Stimulated activated CD8-positive, alpha-beta memory T cell treated with anti-CD3 and anti-CD28 coated beads, Interleukin-4, amount 100 ng/mL, for 24 hours (primary cell): ENCODE measurements around the gene PCK1.

ENCODE experiments used
- DNase-seq: peaks from one replicate; pipeline ENCODE4 v3.0.0-alpha.2; 2020; ENCODE audit warnings: low read depth

Gene PCK1

DNA sequence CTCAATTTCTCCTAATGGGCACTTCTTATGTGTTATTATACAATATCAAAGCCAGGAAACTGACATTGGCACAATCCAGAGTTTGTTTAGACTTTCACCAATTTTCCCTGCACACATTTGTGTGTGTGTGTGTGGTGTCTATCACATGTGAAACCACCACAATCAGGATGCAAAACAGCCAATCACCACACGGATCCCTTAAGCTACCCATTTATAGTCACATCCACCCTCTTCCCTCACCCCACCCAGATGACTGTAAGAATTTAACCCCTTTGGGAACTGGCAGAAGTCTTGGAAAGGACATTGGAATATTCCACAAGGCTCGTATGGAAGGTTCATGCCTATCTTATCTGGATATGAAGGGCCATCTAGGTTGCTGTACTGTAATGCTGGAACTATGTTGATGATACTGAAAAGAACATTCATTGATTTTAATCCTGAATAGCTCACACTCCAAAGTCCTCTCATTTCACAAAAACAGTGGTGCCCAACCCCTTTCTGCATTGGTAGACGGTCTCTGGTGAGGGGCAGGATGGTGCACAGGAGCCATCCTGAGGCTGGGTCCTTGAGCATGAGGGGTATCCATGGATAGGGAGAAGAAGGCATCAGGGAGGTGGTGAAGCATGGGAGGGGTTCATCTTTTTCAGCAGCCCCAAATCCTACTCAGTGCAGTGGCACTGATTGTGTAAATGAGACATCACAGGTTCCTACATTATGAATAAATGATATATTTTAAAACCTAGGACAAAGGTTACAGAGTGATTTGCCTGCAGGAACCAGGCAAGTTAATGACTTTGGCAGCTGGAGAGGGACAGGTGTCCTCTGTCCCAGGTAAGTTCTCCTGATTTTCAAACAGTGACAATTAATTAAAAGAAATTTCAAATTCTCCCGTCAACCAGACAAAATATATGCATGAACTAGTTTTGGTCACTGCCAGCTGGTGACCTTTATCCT is 23.9 kb upstream of the PCK1 start:
- no peak for DNase-seq

DNA sequence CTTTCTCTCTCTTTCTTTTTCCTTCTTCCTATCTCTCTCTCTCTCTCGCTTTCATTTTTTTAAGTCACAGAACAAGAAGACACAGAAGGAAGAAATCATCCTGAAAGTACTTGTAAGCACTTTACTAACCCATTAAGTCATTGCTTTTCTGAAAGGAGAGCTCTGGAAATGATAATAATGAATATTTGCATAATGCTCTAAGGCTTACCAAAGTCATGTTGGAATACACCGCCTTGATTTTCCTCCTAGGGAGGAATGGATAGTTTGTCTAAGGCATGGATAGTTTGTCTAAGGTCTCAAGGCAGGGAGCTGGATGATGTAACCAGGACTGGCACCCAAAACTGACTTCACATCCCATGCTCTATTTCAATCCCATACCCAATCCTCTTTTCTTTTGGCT is 23.1 kb upstream of the PCK1 start:
- no peak for DNase-seq

DNA sequence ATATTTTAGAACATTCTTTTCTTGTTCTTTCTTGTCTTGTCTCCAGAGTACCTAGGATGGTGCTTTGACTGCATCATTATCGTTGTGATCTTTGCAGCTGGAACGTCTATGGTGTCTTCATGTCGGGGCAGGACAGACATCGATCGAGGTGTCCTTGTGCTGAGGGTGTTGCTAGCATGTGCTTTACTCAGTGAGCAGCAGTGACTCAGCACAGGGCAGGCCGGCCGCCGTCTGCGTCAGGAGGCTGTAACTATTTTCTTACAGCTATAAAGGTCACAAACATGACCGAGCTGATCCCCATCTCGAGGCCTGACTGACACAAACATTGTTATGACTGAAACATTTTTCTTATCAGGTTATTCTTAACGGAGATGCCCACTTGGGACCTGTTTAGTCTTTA is 21.0 kb upstream of the PCK1 start:
- no peak for DNase-seq

DNA sequence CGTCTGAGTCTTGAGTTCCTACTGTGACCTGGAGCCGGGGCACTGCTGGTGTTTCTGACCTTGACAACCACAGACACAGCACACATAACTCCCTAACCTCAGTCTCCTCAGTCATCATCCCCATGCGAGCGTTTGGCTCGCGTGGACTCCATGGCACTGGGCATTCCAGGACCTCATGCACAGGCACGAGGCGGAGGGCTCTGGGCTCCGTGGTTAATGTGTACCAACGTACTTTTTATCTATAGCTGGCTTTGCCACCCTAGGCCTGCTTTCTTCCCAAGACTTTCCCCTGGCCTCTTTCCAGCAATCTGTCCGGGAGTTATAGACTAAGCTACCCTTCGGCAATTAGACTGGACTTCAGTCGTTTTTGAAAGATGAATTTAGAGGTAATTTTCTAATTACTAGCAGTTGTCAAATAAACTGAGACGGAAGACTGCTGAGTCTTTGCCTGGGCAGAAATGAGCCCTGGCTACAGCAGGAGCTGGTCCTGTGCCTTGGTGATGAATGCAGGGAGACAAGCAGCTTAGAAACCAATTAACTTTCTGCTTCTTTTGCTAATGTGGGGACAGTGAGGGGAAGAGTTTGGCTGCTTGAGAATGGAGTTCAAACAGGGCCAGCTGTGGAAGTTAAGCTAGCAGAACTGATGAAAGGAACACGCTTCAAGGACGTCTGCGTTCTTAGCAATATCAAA is 19.9 kb upstream of the PCK1 start:
- no peak for DNase-seq

DNA sequence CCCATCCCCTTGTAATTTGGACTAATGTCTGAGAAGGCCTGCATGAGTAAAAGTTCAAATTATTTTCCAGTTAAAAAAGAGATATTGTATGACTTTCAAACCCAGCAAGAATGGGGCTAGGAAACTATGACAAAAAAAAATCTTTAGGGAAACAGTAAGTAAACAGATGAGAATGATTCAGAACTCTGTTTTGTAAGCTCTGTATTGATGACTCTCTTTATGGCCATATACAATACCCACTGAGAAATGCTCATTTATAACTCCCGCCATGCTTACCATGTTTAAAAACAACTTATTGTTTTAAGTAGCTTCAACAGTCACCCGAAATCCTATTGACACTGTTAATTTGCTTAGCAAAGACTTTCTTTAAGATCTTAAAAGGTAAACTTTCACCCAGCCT is 17.2 kb upstream of the PCK1 start:
- DNase-seq = no peak

DNA sequence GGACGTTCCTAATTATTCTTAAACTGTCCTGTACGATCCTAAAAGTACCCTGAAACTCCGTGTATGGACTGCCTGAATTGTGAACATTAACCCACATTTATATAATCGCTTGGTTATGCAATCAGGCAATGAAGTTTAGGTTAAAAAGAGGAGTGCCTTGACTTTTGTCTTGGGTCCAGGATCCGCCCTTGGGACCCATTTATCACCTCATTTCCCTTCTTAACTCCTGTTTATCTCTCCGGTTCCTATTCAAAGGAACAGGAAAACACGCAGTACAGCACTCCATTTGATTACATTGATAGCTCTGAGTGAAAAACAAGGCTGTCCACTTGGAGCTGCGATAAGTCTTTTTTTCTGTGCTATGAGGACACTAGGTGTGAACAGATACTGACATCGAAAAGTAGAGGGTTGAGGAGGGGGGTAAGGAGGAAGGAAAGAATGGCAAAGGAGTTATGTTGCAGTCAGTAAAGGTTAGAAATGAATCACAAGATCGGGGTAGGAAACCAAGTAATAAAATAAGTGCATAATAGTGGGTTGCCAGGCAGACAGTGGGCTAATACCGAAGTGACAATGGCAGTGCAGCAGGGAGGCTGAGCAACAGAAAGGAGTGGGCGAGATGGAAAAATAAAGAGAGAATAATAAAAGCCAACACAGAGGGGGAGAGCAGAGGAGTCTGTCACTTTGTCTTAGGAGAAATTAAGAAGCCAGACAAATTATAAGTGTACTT is 15.9 kb upstream of the PCK1 start:
- DNase-seq = no peak

DNA sequence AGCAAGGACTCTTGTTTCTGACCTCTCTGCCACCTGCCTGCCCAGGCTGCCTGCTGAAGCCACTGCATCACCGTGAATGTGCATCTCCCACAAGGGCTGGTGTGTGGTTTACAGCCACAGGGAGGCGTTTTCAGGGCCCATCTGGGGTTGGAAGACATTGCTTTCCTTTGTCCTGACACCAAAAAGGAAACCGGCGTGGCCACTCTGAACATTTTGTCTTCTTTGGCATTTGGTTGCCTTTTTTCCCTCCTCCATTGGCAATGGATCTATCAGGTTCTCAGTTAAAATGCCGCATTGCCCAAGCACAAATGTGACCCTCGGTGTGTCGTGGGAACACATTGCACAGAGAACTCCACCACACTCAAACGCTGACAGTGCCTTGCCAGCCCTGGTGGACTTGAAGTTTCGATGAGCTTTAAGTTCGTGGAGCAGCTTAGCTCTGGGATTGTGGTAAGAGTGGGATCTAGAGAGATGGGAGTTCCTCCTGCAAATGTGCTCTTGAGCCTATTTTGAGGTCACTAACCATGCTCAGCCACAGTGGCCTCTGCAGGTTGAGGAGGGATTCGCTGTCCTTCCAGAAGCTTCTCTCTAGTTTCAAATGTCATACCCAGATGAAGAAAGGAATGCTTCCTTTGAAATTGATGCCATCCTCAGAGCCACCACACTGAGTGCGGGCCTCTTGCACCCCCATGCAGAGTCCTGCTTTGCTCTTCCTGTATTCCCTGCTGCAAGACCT is 14.8 kb upstream of the PCK1 start:
- no peak for DNase-seq

DNA sequence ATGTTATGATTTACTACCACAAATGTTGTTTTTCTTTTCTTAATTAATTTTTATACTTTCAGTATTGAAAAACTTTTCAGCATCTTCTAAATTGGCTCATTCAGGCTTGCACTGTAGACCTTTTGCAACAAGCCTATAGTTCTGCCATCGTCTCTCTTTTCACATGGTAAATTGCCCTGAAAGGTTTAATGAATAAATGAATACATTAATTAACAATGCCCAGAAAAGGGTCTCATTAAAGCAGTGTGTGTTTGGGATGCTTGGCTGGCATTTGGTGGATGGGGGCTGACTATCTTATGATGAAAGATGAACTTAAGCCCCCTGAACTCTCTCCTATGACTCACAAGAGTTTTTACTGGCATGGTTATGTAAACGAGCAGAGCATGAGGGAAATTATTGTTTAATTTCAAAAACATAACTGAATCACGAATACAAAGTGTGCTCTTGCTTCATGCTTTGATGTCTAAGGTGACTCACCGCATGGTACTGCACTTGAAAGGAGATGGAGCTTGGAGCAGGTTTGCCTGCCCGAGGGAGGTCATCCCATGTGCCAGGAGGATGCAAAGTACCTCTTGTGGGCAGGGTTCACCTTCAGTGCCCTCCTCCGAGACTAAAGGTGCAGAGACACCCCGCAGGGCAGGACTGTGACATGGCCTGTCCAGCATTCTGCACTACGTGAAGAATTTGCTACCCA is 13.8 kb upstream of the PCK1 start:
- no peak for DNase-seq

DNA sequence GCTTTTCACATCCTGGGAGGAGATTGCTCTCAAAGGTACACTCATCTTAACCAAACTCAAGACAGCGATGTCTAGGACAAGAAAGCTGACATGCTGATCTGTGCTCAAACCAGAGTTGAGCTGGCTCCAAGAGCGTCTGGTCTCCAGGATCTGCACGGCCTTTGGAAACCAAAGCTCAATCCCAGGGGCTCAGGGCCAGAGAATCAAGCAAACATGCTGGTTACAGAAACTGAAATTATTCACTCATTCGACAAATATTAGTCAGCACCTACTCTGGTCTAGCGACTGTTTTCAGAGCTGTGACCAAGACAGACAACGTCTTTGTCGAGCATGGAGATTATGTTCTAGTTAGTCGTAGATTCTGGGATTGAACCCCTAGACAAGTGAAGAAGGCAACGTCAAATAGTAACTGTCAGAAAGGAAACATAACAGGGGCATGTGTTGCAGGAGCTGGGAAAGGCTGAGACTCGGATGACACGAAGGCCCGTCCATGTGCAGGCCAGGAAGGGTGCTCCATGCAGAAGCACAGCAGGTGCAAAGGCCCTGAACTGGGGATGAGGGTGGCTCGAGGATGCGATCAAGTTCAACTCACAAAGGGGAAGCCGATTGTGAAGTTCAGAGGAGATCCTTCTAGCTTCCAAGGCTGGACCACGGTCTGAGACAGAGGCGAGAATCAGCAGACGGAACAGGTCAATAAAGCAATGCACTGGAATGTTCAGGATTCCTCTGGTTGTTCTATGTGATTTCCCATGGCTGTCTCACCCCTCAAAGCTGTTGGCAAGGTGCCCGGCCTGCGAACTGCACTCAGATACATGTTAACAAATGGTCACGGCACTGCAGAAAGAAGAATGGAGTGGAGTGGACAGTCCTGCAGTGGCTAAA is 12.5 kb upstream of the PCK1 start:
- no peak for DNase-seq

DNA sequence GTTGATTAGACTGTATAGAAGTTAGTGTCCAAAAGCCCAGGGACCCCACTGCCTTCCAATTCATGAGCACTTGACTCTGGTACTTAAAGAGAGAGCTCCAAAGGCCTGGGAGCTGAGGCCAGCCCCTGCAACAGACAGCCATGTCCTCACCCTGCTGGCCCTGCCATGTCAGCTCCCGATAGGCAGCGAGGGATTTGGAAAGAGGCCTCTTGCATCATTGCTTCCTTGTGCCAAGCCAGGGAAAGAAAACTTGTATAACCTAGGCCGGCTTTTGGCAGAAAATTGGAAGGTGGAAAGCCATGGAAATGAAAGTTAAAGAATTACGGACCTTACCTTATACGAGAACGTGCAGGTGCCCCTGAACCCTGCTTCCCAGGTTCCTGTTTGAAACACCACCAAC is 8.4 kb upstream of the PCK1 start:
- no peak for DNase-seq

DNA sequence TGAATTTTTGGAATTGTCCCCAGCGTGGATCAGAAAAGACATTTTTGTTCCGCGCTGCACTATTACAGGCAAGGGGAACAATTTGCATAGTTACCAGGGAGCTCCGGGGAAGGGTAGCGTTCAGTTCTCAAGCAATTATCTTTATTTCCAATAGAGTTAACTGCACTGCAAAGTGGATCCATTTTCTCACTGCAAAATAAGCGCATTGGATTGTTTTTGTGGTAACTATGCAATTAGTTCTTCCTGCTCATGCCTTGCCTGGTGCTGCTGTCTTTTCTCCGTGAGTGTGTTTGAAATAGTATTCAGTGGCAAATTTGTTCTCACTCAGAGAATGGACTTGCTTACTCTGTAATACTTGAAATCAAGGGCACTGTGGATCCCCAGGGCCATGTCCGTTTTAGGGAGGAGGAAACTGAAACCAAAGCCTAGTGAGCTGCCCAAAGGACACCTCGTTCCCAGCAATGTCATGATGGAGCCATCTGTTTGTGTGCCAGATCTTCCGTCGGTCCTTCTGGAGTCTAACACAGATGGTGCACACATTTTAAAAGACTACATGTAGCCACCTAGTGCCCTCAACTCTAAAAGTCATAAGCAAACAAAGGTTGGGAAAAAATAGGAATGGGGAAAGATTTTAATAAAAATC is 7.4 kb upstream of the PCK1 start:
- DNase-seq = no peak

DNA sequence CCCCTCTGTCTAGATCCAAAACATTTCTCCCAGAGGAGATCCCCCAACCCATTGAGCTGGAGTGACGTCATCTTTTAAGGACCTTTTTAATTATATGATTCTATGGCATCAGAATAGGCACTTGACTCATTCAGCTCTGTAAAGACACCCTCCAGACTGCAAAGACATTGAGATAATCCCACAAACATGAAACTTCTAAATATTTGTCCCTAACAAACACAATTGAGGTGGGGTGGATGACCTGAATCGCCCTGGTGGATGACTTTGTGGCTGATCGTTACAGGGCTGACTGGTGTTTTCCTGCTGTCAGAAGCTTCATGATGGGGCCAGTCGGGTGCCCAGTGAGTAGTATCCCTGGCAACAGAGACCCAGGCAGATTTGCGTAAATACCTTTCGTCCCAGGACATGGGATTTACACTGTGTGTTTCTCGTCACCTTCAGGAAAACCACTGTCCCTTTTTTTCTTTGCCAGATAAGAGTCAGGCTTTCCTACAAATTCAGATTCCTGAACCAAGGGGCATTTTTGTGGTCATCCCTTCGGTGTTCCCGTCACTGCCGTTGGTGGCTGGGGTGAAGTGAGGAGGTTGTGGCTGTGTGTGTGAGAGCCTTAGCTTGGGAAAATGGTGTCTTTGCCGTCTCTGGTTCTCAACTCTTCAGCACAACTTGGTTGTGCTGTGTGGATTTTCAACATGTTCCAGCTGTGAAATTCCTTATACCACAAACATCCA is 5.3 kb upstream of the PCK1 start:
- no peak for DNase-seq

DNA sequence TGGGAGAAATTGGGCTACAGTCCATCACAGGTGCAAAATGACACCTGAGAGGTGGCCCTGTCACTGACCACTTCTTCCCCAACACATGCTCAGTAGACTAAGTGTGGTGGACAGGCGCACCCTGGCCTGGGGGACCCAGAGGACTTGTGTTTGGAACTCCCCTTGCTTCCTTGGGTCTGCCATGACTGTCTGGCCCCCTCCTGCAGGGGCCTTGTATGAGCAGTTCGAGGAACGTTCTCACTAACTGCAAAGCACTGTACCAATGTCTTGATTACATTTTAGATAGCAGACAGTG is 4.0 kb upstream of the PCK1 start:
- no peak for DNase-seq

DNA sequence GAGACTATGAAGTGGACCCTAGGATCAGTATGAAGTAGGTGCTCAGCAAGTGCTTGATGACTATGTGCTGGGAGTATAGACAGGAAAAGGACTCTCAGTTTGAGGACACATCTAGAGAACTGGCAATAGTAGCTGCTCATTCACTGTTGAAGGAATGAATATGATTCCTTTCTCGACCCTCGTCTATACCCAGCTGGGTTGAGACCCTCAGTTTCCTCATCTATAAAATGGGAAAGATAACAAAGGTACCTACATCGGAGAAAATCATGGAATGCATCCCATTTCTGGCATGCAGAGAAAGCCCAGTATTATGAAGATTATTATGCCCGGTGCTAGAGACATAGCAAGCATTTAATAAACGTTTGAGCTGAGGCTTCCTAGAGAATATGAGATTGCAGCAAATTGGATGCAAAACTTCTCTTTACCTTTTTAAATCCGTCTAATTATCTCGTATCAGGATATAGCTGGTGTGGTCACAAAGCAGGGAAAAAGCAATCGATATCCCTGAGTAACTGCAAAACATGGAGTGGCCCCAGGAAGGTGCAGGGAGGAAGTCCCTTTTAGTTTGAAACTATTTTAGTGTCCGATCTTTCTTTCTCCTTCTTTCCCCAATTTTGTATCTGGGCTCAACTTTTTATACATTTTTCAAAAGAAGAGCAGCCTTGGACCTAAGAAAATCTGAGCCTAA is 2.8 kb upstream of the PCK1 start:
- DNase-seq = no peak

DNA sequence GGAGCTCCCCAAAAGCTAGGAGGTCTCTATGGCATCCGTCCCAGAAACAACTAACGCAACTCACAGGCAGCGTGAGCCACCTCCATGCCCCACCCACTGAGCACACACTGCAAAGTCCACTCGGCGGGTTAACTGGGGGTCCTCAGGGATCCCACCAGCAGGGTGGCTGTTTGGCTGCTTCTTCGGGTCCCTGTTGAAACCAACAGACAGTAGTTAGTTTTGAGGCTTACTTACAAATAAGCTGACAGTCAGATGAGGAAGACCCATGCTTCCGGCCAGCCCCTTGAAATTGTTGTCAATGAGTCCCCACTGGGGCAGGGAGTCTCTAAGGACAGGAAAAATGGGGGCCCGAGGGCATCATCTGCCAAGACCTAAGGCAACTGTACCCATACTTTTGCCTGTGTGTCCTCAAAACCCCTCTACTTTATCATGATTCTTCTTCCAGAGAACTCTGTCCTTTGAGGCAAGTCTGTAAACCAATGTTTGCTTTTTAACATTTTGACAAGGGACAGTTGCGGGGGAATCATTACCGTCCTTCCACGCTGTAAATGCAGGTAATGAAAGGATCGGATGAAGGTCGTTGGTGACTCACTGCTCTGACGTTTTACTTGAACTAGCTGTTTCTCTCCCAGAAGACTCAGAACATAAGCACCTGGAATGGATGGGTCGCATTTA is 2.2 kb upstream of the PCK1 start:
- no peak for DNase-seq

DNA sequence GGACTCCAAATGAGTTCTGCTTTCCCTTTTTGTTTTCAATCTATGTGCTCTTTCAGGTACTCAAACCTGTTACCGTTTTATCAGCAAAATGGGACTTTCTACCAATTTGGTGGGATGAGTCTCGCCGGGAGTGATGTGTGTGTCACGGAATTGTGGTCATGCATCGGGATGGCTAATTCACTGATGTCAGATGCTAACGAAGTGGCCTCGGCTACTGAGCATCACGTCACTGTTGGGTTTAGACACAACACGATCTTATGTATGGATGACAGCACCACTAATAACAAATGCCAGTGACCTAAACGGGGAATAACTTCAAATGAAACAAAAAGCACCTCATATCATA is 1.6 kb upstream of the PCK1 start:
- DNase-seq = no peak

DNA sequence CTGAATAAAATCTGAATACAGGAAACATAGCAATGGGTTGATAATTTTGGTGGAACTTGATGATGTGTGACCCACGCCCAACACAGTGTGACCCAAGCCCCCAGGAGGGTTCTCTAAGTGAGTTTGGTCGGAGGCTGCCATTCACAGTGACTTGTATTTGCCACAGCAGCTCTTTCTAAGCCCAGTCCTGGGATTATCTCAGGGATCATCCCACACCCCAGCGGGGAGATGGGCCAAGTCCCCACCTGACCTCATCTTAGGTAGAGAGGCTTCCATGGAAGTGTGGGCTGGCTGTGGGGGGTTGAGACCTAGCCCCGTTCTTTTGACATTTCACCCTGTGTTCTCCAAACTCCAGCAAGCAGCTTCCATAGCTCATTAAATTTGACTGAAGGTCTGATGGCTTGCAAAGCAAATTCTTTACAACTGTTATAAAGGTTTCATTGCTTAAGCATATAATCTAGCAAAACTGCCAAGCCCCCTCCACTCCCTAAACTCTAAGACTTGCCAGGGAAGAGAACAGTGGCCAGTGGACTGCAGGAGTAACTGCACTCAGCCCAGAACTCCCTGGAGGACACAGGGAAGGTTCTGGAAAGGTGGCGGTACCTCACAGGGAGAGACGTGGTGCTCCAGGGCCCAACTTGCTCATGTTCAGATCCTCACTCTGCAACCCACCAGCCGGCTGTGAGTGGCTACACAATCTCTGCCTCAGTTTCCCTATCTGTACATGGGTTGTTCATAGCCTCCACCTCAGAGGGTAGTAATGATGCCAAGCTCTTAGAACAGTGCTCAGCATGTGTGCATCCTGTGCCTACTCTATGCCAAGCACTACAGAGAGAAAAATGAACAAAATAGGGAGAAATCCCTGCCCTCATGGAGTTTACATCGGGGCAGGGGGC is 1.0 kb upstream of the PCK1 start:
- DNase-seq = no peak
